HL-60 (cell line): ENCODE measurements around the gene MAP2.

Experiments used
- DNase-seq, 2 experiments: peaks; one replicate each; pipeline ENCODE4 v3.0.0-alpha.2; 2010 to 2020; ENCODE audit warnings: low read depth in 1 of 2, low spot score in 1 of 2
- H3K27ac ChIP-seq: fragments of 250-450 bp; sonication (Bioruptor Pico); replicated peaks from 2 replicates; pipeline ENCODE4 v1.5.1; 2020; ENCODE audit warnings: mild to moderate bottlenecking, moderate library complexity
- H3K27me3 ChIP-seq: fragments of 250-450 bp; sonication (Bioruptor Pico); 2 replicates; pipeline ENCODE4 v1.5.1; 2021; ENCODE audit warnings: mild to moderate bottlenecking, moderate library complexity; ENCODE audit not compliant: insufficient read depth, poor library complexity, severe bottlenecking
- H3K4me3 ChIP-seq: replicated peaks from 2 replicates; pipeline ENCODE4 v1.5.1; 2011; ENCODE audit warnings: mild to moderate bottlenecking, control low read depth, low read length; ENCODE audit not compliant: insufficient read depth
- GABPA ChIP-seq: IDR thresholded peaks from 2 replicates; pipeline ENCODE4 v1.6.1; 2012; ENCODE audit warnings: low read depth
- POLR2AphosphoS5 ChIP-seq: IDR thresholded peaks from 2 replicates; pipeline ENCODE4 v1.6.1; 2012; ENCODE audit warnings: low read depth
- SPI1 ChIP-seq: IDR thresholded peaks from 2 replicates; pipeline ENCODE4 v1.6.1; 2012; ENCODE audit warnings: low read depth, mild to moderate bottlenecking, borderline replicate concordance
- TF ChIP-seq, protein P1 (sequence below): IDR thresholded peaks from one replicate; pipeline ENCODE4 v1.5.1; 2011; ENCODE audit warnings: low read length, control low read depth, inconsistent platforms; ENCODE audit not compliant: insufficient read depth
- TF ChIP-seq, protein P2 (sequence below): IDR thresholded peaks from 2 replicates; pipeline ENCODE4 v1.6.1; 2012; ENCODE audit warnings: low read depth; ENCODE audit not compliant: insufficient replicate concordance

The MAP2 gene

DNA sequence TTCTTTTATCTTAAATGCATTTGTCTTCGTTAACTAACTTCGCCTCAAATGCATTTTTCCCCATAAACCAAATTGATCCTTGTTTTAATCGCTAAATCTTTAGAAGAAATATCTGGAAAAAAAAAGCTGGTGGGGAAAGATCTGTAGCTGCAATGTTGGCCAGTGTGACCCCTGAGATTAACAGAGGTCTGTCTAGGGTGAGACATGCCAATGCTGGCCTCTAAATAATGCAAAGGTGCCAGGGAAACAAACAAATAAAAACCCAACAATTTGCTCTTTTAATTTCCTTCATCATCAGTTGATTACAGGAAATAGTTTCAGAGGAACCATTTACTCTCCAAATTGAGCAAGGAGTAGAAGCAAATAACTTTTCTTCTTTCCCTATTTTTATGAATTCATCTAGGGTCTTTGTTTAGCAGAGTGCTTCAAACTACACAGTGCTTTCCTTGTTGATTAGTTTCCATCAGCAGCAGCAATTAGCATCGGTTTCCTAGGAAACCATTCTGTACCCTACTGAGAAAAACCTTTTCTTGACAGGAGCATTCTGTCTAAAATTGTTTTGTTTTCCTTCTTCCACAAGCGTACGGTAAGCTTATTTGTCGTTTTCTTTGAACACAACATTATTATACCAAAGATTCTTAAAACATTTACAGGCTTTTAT lies 247.3 kb downstream of the MAP2 start:
- no peak overlapping the region for H3K27ac ChIP-seq
- H3K4me3 ChIP-seq, result no peak overlapping the region
- H3K27me3 ChIP-seq, result peaks cover 2% of the 10 kb centered on the region
- no peak for DNase-seq
- TF ChIP-seq GABPA (no peak), SPI1 (no peak), POLR2AphosphoS5 (no peak)
- TF ChIP-seq, protein P1, sequence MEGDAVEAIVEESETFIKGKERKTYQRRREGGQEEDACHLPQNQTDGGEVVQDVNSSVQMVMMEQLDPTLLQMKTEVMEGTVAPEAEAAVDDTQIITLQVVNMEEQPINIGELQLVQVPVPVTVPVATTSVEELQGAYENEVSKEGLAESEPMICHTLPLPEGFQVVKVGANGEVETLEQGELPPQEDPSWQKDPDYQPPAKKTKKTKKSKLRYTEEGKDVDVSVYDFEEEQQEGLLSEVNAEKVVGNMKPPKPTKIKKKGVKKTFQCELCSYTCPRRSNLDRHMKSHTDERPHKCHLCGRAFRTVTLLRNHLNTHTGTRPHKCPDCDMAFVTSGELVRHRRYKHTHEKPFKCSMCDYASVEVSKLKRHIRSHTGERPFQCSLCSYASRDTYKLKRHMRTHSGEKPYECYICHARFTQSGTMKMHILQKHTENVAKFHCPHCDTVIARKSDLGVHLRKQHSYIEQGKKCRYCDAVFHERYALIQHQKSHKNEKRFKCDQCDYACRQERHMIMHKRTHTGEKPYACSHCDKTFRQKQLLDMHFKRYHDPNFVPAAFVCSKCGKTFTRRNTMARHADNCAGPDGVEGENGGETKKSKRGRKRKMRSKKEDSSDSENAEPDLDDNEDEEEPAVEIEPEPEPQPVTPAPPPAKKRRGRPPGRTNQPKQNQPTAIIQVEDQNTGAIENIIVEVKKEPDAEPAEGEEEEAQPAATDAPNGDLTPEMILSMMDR, result no peak
- TF ChIP-seq, protein P2, sequence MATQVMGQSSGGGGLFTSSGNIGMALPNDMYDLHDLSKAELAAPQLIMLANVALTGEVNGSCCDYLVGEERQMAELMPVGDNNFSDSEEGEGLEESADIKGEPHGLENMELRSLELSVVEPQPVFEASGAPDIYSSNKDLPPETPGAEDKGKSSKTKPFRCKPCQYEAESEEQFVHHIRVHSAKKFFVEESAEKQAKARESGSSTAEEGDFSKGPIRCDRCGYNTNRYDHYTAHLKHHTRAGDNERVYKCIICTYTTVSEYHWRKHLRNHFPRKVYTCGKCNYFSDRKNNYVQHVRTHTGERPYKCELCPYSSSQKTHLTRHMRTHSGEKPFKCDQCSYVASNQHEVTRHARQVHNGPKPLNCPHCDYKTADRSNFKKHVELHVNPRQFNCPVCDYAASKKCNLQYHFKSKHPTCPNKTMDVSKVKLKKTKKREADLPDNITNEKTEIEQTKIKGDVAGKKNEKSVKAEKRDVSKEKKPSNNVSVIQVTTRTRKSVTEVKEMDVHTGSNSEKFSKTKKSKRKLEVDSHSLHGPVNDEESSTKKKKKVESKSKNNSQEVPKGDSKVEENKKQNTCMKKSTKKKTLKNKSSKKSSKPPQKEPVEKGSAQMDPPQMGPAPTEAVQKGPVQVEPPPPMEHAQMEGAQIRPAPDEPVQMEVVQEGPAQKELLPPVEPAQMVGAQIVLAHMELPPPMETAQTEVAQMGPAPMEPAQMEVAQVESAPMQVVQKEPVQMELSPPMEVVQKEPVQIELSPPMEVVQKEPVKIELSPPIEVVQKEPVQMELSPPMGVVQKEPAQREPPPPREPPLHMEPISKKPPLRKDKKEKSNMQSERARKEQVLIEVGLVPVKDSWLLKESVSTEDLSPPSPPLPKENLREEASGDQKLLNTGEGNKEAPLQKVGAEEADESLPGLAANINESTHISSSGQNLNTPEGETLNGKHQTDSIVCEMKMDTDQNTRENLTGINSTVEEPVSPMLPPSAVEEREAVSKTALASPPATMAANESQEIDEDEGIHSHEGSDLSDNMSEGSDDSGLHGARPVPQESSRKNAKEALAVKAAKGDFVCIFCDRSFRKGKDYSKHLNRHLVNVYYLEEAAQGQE, result no peak

DNA sequence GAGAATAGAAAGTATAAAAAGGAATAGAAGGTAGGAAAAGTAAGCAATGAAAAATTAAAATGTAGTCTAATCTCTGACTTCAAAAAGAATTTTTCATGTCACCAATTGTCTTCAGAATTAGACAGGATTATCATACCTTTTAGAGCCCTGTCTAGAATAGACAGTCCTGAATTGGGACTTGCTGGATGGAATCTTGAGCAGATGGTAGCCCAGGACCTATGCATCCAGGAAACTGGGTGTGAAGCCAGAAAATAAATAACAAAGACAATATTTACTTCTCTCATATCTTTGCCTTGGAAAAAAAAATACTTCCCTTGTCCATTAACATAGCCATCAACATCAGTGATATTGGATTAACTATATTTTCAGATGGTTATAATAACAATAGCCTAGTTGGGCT lies 250.0 kb downstream of the MAP2 start:
- H3K27me3 ChIP-seq, result peaks cover 2% of the 10 kb centered on the region
- no peak overlapping the region for H3K4me3 ChIP-seq
- TF ChIP-seq GABPA (no peak), SPI1 (no peak), POLR2AphosphoS5 (no peak)
- TF ChIP-seq, protein P1, result no peak
- TF ChIP-seq, protein P2, result no peak
- no peak for DNase-seq
- no peak overlapping the region for H3K27ac ChIP-seq

DNA sequence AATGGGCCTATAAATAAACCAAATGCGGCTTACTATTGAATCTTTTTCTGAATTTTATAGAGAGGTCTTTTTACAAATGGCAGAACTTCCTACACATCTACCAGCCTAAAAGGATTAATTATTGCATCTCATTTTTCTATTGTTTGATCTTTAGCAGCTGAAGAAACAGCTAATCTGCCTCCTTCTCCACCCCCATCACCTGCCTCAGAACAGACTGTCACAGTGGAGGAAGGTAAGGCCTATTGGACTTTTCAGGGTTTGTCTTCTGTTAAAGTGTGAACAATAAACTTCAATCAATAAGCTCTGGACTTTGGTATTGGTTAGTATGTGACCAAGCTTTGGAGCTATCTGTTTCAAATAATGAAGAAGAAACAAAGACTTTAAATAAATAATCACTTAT lies 256.7 kb downstream of the MAP2 start:
- DNase-seq, result no peak
- no peak for TF ChIP-seq GABPA
- no peak for TF ChIP-seq POLR2AphosphoS5
- TF ChIP-seq, protein P1, result no peak
- no peak for TF ChIP-seq SPI1
- TF ChIP-seq, protein P2, result no peak
- Histone ChIP-seq H3K27me3 (no peaks in the 10 kb centered on the region), H3K27ac (no peak overlapping the region), H3K4me3 (no peak overlapping the region)
